ENCODE data around the gene RNF144A. TPM values are rescaled to one million over a fixed set of nuclear protein-coding genes. Genes with fewer than 3 reads are reported as not detected.

Gene RNF144A
- total and polyA plus RNA-seq, 2 donors: 4.0 to 8.9 TPM

DNA sequence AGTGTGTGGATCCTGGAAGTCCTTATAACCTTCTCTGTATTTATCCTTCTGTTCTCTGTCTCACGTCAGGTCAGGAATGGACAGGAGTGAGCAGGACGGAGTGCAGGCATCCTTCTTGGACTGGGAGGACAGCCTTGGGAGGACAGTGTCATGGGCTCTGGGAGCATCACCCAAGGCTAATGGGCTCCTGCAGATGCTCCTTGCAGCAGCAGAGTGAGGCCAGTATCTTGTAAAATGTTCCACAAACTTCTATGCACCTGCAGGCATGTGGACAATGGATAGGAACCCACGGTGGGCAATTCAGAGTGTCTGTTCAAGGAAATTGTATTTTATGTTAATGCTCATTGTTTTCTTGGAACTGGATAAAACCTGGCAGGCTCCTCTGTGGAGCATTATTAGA lies 176.2 kb downstream of the RNF144A start:
- Histone ChIP-seq H3K27ac (ENCODE audit: low read depth in 1 of 2, low read length in 1 of 2) (no peak overlapping the region), H3K27me3 (ENCODE audit: control insufficient read depth in 2 of 2, insufficient read depth in 1 of 2, low read length in 1 of 2) (no peaks in the 10 kb centered on the region), H3K9me3 (ENCODE audit: control insufficient read depth in 2 of 2, insufficient read depth in 1 of 2, low read length in 1 of 2) (no peaks in the 10 kb centered on the region), H3K4me3 (ENCODE audit: low read length in 2 of 2) (no peak overlapping the region), H3K4me1 (ENCODE audit: control insufficient read depth in 2 of 2, insufficient read depth in 2 of 2, low read length in 2 of 2) (peaks cover 0 to 6% of the 10 kb centered on the region in 2 donors), H3K36me3 (ENCODE audit: control insufficient read depth in 2 of 2, insufficient read depth in 2 of 2, low read length in 1 of 2) (no peaks in the 10 kb centered on the region)
- WGBS: 94% methylated on average over 3 of the region's 3 CpGs
- no peak for DNase-seq (ENCODE audit: low read depth in 6 of 9, low spot score in 9 of 9)

Other genes with a start within 250 kb of the RNF144A start
- gene CMPK2, start 51.5 kb upstream of the RNF144A start, total RNA-seq: 27.2 TPM
- 9.3 TPM for gene CMPK2, start 51.5 kb upstream of the RNF144A start, polyA plus RNA-seq
- gene RSAD2, start 39.6 kb upstream of the RNF144A start, total RNA-seq: 26.3 TPM
- 8.2 TPM for gene RSAD2, start 39.6 kb upstream of the RNF144A start, polyA plus RNA-seq

Measured in thymus (tissue), 11 donors.